IMR-90 (cell line): Measurements from ENCODE around the gene SEPTIN3. TPM values are rescaled to one million over a fixed set of nuclear protein-coding genes. Genes with fewer than 3 reads are reported as not detected.

Experiments
- ATAC-seq: fragments of 200-7000 bp; cut with Tn5 transposase; 2 replicates; pipeline ENCODE4 v1.9.1; 2020; ENCODE audit warnings: low read depth, mild to moderate bottlenecking, moderate library complexity
- BruUV-seq: library from RNA; stranded (reverse); fragments of 400-500 nt; replicated peaks from 2 replicates; lab custom pipeline; 2021; lab: Mats Ljungman, UMichigan
- CTCF ChIA-PET: fragments of 300-600 bp; formaldehyde crosslinking; extraction: SDS; loops from one replicate; lab custom pipeline; 2021; ENCODE audit warnings: antibody characterized with exemption; lab: Yijun Ruan, JAX
- POLR2A ChIA-PET: fragments of 300-600 bp; sonication (Branson Sonifier 250); formaldehyde crosslinking; loops from one replicate; lab custom pipeline; 2022; ENCODE audit warnings: antibody characterized with exemption; ENCODE audit not compliant: unreplicated experiment; lab: Charles Lee
- DNase-seq: peaks from one replicate; pipeline ENCODE4 v3.0.0; 2013
- H2AFZ ChIP-seq: replicated peaks from 2 replicates; pipeline ENCODE3; 2013; ENCODE audit warnings: low read length, mild to moderate bottlenecking; ENCODE audit not compliant: poor library complexity
- H2AK5ac ChIP-seq: 2 replicates; pipeline ENCODE4 v1.6.1; 2013; ENCODE audit warnings: low read depth, low read length, inconsistent platforms
- H2AK9ac ChIP-seq: replicated peaks from 2 replicates; pipeline ENCODE3; 2013; ENCODE audit warnings: mild to moderate bottlenecking, low read depth, low read length, moderate library complexity; ENCODE audit not compliant: poor library complexity
- H2BK120ac ChIP-seq: 2 replicates; pipeline ENCODE4 v1.6.1; 2013; ENCODE audit warnings: low read depth, low read length, inconsistent platforms
- H2BK15ac ChIP-seq: 3 replicates; pipeline ENCODE4 v1.6.1; 2013; ENCODE audit warnings: low read depth, low read length, inconsistent platforms
- H2BK20ac ChIP-seq: 2 replicates; pipeline ENCODE4 v1.6.1; 2013; ENCODE audit warnings: low read depth, mild to moderate bottlenecking, inconsistent platforms, low read length, moderate library complexity
- H2BK5ac ChIP-seq: 2 replicates; pipeline ENCODE4 v1.6.1; 2013; ENCODE audit warnings: mild to moderate bottlenecking, low read depth, low read length, inconsistent platforms; ENCODE audit not compliant: poor library complexity, severe bottlenecking
- H3K14ac ChIP-seq: replicated peaks from 2 replicates; pipeline ENCODE4 v1.6.1; 2013; ENCODE audit warnings: low read depth, low read length, inconsistent platforms
- H3K18ac ChIP-seq: 2 replicates; pipeline ENCODE4 v1.6.1; 2013; ENCODE audit warnings: low read depth, low read length, control low read depth
- H3K23ac ChIP-seq: 2 replicates; pipeline ENCODE4 v1.6.1; 2013; ENCODE audit warnings: low read depth, low read length, inconsistent platforms
- H3K27ac ChIP-seq: 2 replicates; pipeline ENCODE4 v1.5.1; 2013; ENCODE audit warnings: mild to moderate bottlenecking, control low read depth, low read length; ENCODE audit not compliant: insufficient read depth
- H3K27me3 ChIP-seq: 2 replicates; pipeline ENCODE4 v1.6.1; 2013; ENCODE audit warnings: low read length; ENCODE audit not compliant: control insufficient read depth, insufficient read depth
- H3K36me3 ChIP-seq: 2 replicates; pipeline ENCODE4 v1.6.1; 2013; ENCODE audit warnings: low read length, mixed read lengths; ENCODE audit not compliant: control insufficient read depth, insufficient read depth
- H3K4ac ChIP-seq: 2 replicates; pipeline ENCODE4 v1.6.1; 2013; ENCODE audit warnings: low read depth, low read length, inconsistent platforms
- H3K4me1 ChIP-seq: 2 replicates; pipeline ENCODE4 v1.6.1; 2013; ENCODE audit warnings: low read length, mixed read lengths; ENCODE audit not compliant: control insufficient read depth, insufficient read depth
- H3K4me2 ChIP-seq: 2 replicates; pipeline ENCODE4 v1.6.1; 2013; ENCODE audit warnings: low read depth, mild to moderate bottlenecking, control low read depth, low read length, moderate library complexity
- H3K4me3 ChIP-seq: 2 replicates; pipeline ENCODE4 v1.5.1; 2013; ENCODE audit warnings: low read depth, mild to moderate bottlenecking, control low read depth, low read length, moderate library complexity; ENCODE audit not compliant: insufficient read depth
- H3K56ac ChIP-seq: 2 replicates; pipeline ENCODE4 v1.6.1; 2013; ENCODE audit warnings: low read length, inconsistent platforms; ENCODE audit not compliant: insufficient read depth; ENCODE audit errors: extremely low read depth
- H3K79me1 ChIP-seq, 2 experiments: 2 replicates each; pipeline ENCODE4 v1.6.1; 2013; ENCODE audit warnings: low read length in 2 of 2, inconsistent platforms in 1 of 2, low read depth in 1 of 2
- H3K9ac ChIP-seq: 2 replicates; pipeline ENCODE4 v1.6.1; 2013; ENCODE audit warnings: low read depth, low read length, control low read depth
- H3K9me1 ChIP-seq: 2 replicates; pipeline ENCODE4 v1.6.1; 2013; ENCODE audit warnings: low read length, inconsistent platforms; ENCODE audit not compliant: insufficient read depth
- H3K9me3 ChIP-seq: 2 replicates; pipeline ENCODE4 v1.6.1; 2013; ENCODE audit warnings: low read length; ENCODE audit not compliant: control insufficient read depth, insufficient read depth
- H4K20me1 ChIP-seq: 2 replicates; pipeline ENCODE4 v1.6.1; 2013; ENCODE audit warnings: low read length, inconsistent platforms; ENCODE audit not compliant: insufficient read depth
- H4K5ac ChIP-seq: 2 replicates; pipeline ENCODE4 v1.6.1; 2013; ENCODE audit warnings: mild to moderate bottlenecking, low read depth, low read length, control low read depth
- H4K8ac ChIP-seq, 2 experiments: 2 replicates each; pipeline ENCODE4 v1.6.1; 2013; ENCODE audit warnings: low read depth in 2 of 2, low read length in 2 of 2, control low read depth in 1 of 2, inconsistent platforms in 1 of 2
- H4K91ac ChIP-seq: 2 replicates; pipeline ENCODE4 v1.6.1; 2013; ENCODE audit warnings: low read depth, low read length, inconsistent platforms; ENCODE audit not compliant: insufficient read depth
- BHLHE40 ChIP-seq: fragments of 150-350 bp; IDR thresholded peaks from 2 replicates; pipeline ENCODE4 v1.6.1; 2016; ENCODE audit warnings: mild to moderate bottlenecking, low read depth, low read length
- CEBPB ChIP-seq: IDR thresholded peaks from 2 replicates; pipeline ENCODE4 v1.6.1; 2012; ENCODE audit warnings: low read depth, low read length, improper control_type of control experiment
- CHD1 ChIP-seq: IDR thresholded peaks from 2 replicates; pipeline ENCODE4 v1.6.1; 2012; ENCODE audit warnings: low read depth, low read length, improper control_type of control experiment
- CTCF ChIP-seq: conservative IDR thresholded peaks from 2 replicates; pipeline ENCODE4 v1.5.1; 2012; ENCODE audit warnings: mild to moderate bottlenecking, low read depth, low read length, improper control_type of control experiment
- ELK1 ChIP-seq: fragments of 150-350 bp; IDR thresholded peaks from 2 replicates; pipeline ENCODE4 v1.6.1; 2016; ENCODE audit warnings: low read depth, mild to moderate bottlenecking, low read length, moderate library complexity, borderline replicate concordance
- MAFK ChIP-seq: IDR thresholded peaks from 2 replicates; pipeline ENCODE4 v1.6.1; 2012; ENCODE audit warnings: low read depth, low read length, improper control_type of control experiment
- MAZ ChIP-seq: IDR thresholded peaks from 2 replicates; pipeline ENCODE4 v1.6.1; 2012; ENCODE audit warnings: low read depth, mild to moderate bottlenecking, low read length, improper control_type of control experiment, moderate library complexity, borderline replicate concordance
- MXI1 ChIP-seq: IDR thresholded peaks from 2 replicates; pipeline ENCODE4 v1.6.1; 2012; ENCODE audit warnings: low read depth, mild to moderate bottlenecking, low read length, moderate library complexity, borderline replicate concordance
- NFE2L2 ChIP-seq: fragments of 150-350 bp; IDR thresholded peaks from 2 replicates; pipeline ENCODE4 v1.6.1; 2016; ENCODE audit warnings: low read depth, mild to moderate bottlenecking, low read length
- POLR2A ChIP-seq: IDR thresholded peaks from 2 replicates; pipeline ENCODE4 v1.6.1; 2012; ENCODE audit warnings: mild to moderate bottlenecking, low read depth, low read length
- RAD21 ChIP-seq: IDR thresholded peaks from 2 replicates; pipeline ENCODE4 v1.6.1; 2012; ENCODE audit warnings: low read length, improper control_type of control experiment
- RCOR1 ChIP-seq: IDR thresholded peaks from 2 replicates; pipeline ENCODE4 v1.6.1; 2012; ENCODE audit warnings: mild to moderate bottlenecking, low read length, improper control_type of control experiment; ENCODE audit not compliant: insufficient replicate concordance
- RFX5 ChIP-seq: IDR thresholded peaks from 2 replicates; pipeline ENCODE4 v1.8.0; 2012; ENCODE audit warnings: low read depth, mild to moderate bottlenecking, low read length, moderate library complexity
- SMC3 ChIP-seq: fragments of 150-350 bp; IDR thresholded peaks from 2 replicates; pipeline ENCODE4 v1.6.1; 2016; ENCODE audit warnings: low read depth, mild to moderate bottlenecking, antibody characterized with exemption, low read length, moderate library complexity
- USF2 ChIP-seq: fragments of 150-350 bp; IDR thresholded peaks from 2 replicates; pipeline ENCODE4 v1.6.1; 2017; ENCODE audit warnings: mild to moderate bottlenecking, antibody characterized with exemption, low read length, low read depth
- WGBS, 2 experiments: methylation state at CpG; one replicate each; pipeline versions ENCODE4 v1.1.5 to v1.1.7; 2013; ENCODE audit warnings: missing lambda C conversion rate in 2 of 2; ENCODE audit not compliant: insufficient read length in 1 of 2; ENCODE audit errors: extremely low coverage in 2 of 2; 5-methylcytosine and 5-hydroxymethylcytosine counted together
- dilution Hi-C: fragments of 300-500 bp; cut with HindIII; formaldehyde crosslinking; loops from one replicate; pipeline ENCODE4 v1.14.3; 2018; ENCODE audit warnings: low sequenced_read_pairs; ENCODE audit not compliant: unreplicated experiment
- in situ Hi-C: fragments of 300-500 bp; cut with MboI; formaldehyde crosslinking; loops from 3 replicates; pipeline ENCODE4 v1.14.3; 2019; ENCODE audit warnings: low sequenced_read_pairs, inconsistent platforms, mixed read lengths
- intact Hi-C: fragments of 100-400 bp; cut with micrococcal nuclease; formaldehyde crosslinking; loops from 2 replicates; pipeline ENCODE4 v1.10.0; 2022
- polyA plus RNA-seq, 3 experiments: library from polyadenylated mRNA; depleted of rRNA; stranded (reverse); fragments of >200 nt; gene quantifications; 2 replicates each; pipeline ENCODE4 v1.2.3, GENCODE V29; 2012; ENCODE audit warnings: low replicate concordance in 1 of 3
- total RNA-seq: library from RNA; depleted of rRNA; stranded (reverse); fragments of >200 nt; gene quantifications from 2 replicates; pipeline ENCODE4 v1.2.3, GENCODE V29; 2012

SEPTIN3 gene
- total and polyA plus RNA-seq, 2 of the 4 experiments (the other 2 are of a cell fraction): 0.15 to 0.18 TPM

GRCh38 chr22:41996826-41997225, 27.6 kb downstream of the SEPTIN3 start:
- CTCF ChIA-PET: no interaction called here
- POLR2A ChIA-PET: no interaction called here
- no peak for TF ChIP-seq RFX5
- no peak for TF ChIP-seq RAD21
- no peak for TF ChIP-seq RCOR1
- no peak for TF ChIP-seq ELK1
- TF ChIP-seq CEBPB: no peak
- TF ChIP-seq MAFK: no peak
- no peak for TF ChIP-seq SMC3
- no peak for TF ChIP-seq USF2
- no peak for TF ChIP-seq POLR2A
- no peak for TF ChIP-seq CTCF
- TF ChIP-seq MAZ: no peak
- TF ChIP-seq MXI1: no peak
- TF ChIP-seq BHLHE40: no peak
- TF ChIP-seq CHD1: no peak
- TF ChIP-seq NFE2L2: no peak
- H2AK5ac ChIP-seq: no peak overlapping the region
- WGBS, 2 experiments: no CpG with 5 or more reads among the region's 5 CpGs
- no peak overlapping the region for H3K23ac ChIP-seq
- no peak for ATAC-seq
- H3K4me3 ChIP-seq: no peak overlapping the region
- intact Hi-C loops (no loop called here), dilution Hi-C loops (no loop called here), in situ Hi-C loops (no loop called here)
- no peak overlapping the region for H3K9ac ChIP-seq
- no TSS peak for BruUV-seq
- H3K4me1 ChIP-seq: no peaks in the 10 kb centered on the region
- no peak overlapping the region for H3K14ac ChIP-seq
- H4K20me1 ChIP-seq: no peaks in the 10 kb centered on the region
- H2AFZ ChIP-seq: no peak overlapping the region
- H3K27ac ChIP-seq: no peak overlapping the region
- H3K4ac ChIP-seq: no peak overlapping the region
- no peak overlapping the region for H4K5ac ChIP-seq
- no peak overlapping the region for H3K56ac ChIP-seq
- no peaks in the 10 kb centered on the region; the same call in 1 of the 2 replicates for H3K9me1 ChIP-seq
- H2BK15ac ChIP-seq: no peak overlapping the region
- DNase-seq: no peak
- no peak overlapping the region for H2AK9ac ChIP-seq
- no peak overlapping the region for H3K18ac ChIP-seq
- H3K9me3 ChIP-seq: no peaks in the 10 kb centered on the region
- no peaks in the 10 kb centered on the region for H3K79me1 ChIP-seq
- H4K91ac ChIP-seq: no peak overlapping the region
- H3K36me3 ChIP-seq: no peaks in the 10 kb centered on the region
- H2BK120ac ChIP-seq: no peak overlapping the region
- no peak overlapping the region for H3K4me2 ChIP-seq
- H4K8ac ChIP-seq: no peak overlapping the region
- peaks cover 21% of the 10 kb centered on the region for H3K27me3 ChIP-seq
- H2BK20ac ChIP-seq: no peak overlapping the region
- H2BK5ac ChIP-seq: no peak overlapping the region
